ENCODE results near the gene POU6F2.
A peak's percentile ranks its signal among the peaks of the same experiment; 100 is the strongest.
"Not testable (repeated sequence)": the region's sequence is repeated elsewhere in the genome, so short reads cannot be mapped to it uniquely, and the experiment has no call there.

The POU6F2 gene

GRCh38 chr7:38977685-38978084 is at the start of gene POU6F2:
TSS of gene POU6F2 (plus strand) at chr7:38977909. CDS start at chr7:38977954, 45 bp downstream.
- DNase-seq (ENCODE audit: low spot score): no peak

DNA sequence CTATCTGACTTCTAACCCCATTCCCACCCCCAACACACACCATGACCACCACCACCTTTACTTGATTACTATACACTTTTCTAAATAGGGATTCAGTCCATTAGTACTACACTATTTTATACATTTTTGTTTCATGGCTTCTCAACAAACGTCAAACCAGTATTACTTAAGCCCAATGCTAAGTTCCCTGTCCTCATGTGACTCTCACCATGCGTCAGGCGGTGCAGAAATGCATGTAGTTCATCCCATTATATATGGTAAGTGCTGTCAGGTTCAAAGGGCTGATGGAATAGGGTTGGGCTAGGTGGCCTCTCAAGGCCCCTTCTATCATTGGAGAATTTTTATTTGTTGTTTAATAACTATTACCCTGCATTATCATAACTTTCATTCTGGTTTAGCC is 49.2 kb upstream of the POU6F2 start:
- no peak for DNase-seq (ENCODE audit: low spot score)

- DNase-seq (ENCODE audit: low spot score): no peak
These were observed 48.1 kb upstream of the POU6F2 start for GRCh38 chr7:38929460-38930171.

GRCh38 chr7:38932509-38933168 is 45.1 kb upstream of the POU6F2 start:
- DNase-seq (ENCODE audit: low spot score): peak; percentile 77

- no peak for DNase-seq (ENCODE audit: low spot score)
These were observed 43.7 kb upstream of the POU6F2 start for GRCh38 chr7:38934051-38934450.

GRCh38 chr7:38934536-38934935 is 43.2 kb upstream of the POU6F2 start:
- DNase-seq (ENCODE audit: low spot score): no peak

DNA sequence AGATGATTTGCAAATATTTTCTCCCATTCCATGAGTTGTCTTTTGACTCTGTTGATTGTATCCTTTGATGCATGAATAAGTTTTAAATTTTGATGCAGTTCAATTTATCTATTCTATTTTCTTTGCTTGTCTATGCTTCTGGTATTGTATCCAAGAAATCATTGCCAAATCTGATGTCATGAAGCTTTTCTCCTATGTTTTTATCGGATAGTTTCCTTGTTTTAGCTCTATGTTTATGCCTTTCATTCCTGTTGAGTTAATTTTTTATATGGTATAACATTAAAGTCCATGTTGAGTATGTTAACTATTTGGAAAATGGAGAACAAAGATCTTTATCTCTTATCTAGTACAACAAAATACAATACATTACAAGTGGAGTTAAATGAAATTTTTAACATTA is 41.1 kb upstream of the POU6F2 start:
- no peak for DNase-seq (ENCODE audit: low spot score)

- DNase-seq (ENCODE audit: low spot score): no peak
These were observed 39.7 kb upstream of the POU6F2 start for GRCh38 chr7:38938001-38938485.

DNA sequence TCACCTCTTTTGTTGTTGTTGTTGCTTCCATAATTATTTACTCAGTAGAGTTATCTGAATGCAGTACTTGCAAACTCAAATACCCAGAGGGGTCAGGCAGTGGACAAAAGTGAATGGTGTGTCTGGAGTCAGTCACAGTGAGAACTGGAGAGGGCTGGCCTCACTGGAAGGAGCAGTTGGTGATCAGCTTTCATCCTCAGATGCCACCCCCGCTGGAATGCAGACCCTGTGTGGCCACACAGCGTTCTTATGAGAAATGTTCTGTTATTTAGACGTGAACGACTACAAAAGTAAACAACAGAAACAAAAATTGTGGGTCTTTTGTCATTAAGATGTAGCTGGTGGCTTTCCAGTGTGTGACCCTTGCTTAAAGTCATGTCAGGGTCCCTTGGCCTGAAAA is 39.1 kb upstream of the POU6F2 start:
- no peak for DNase-seq (ENCODE audit: low spot score)

- DNase-seq (ENCODE audit: low spot score): no peak
These were observed 36.9 kb upstream of the POU6F2 start for GRCh38 chr7:38940774-38941173.

DNA sequence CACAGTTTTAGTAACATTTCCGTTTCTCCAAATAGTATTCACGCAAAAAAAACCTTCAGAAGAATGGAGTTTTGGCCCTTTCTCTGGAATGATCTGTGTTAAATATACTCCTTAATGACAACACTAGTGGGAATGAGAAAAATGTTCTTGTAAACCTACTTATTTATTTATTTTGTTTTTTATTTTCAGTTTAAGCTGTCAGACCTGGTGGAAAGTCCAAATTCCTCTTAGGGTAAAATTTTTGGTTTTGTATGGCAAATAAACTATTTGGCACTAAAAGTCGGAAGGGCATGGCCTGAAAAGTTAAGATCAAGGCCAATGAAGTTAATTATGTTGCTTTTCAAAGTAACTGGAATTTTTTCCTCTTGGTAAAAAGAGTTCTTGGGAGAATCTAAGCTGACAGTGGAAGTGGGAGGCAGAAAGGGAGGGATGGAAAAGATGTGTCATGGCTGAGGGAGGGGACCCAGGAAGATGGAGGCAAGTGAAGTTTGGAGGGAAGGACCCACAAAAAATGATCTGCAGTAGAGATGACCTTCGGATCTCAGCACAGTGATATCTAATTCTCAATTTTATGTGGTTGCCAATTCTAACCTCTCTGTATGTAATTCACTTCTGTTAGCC is 35.2 kb upstream of the POU6F2 start:
- DNase-seq (ENCODE audit: low spot score): no peak

DNA sequence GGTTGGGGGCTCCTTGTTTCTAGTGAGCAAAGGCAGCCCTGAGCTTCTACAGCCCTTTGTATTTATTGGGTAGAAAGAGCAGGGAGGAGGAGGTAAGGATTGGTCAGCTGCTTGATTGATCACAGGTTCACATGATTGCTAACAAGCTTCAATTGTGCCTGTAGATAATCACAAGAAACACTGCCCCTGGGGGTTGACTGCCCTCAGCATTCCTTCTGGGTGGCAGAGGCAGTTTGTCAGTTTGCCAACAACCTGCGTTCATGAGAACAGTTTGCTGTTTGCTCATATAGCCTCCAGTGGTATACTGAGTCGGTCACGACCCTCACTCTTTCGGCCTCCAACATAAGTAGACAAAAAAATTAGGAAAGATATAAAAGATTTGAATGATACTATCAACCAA is 30.2 kb upstream of the POU6F2 start:
- DNase-seq (ENCODE audit: low spot score): not testable (repeated sequence)

- no peak for DNase-seq (ENCODE audit: low spot score)
These were observed 27.4 kb upstream of the POU6F2 start for GRCh38 chr7:38950309-38950708.

DNA sequence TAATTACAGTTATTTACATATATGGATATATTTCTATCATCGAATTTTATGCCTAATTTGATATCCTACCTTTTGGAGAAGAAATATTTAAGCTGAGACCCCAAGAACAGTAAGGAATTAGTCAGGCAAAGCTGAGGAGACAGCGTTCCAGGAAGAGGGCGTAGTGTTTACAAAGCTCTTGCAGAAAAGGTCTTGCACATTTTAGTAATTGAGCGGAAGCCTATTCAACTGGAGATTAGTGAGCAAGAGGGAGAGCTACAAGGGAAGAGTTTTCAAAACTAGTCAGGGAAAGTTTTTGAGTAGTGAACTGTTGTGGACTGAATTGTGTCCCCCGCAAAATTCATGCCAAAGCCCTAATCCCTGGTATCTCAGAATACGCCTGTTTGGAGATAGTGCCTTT is 26.5 kb upstream of the POU6F2 start:
- no peak for DNase-seq (ENCODE audit: low spot score)

DNA sequence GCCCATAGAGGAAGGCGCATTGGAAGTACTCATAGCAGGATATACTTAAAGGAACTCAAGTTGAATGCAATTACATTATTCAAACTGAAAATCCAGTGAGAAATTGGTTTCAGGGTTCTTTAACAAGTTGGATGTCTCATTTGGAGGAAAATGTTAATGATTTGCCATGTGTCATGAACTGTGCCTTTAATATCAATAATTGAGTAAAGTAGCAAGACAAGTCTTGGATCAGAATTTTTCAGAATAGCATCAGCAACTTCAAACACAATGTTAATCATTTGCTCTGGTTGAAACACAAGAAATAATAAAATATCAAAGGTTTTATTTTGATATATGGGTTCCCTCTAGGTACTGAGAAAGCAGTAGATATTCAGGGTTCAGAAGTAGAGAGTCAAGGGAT is 24.5 kb upstream of the POU6F2 start:
- DNase-seq (ENCODE audit: low spot score): no peak

DNA sequence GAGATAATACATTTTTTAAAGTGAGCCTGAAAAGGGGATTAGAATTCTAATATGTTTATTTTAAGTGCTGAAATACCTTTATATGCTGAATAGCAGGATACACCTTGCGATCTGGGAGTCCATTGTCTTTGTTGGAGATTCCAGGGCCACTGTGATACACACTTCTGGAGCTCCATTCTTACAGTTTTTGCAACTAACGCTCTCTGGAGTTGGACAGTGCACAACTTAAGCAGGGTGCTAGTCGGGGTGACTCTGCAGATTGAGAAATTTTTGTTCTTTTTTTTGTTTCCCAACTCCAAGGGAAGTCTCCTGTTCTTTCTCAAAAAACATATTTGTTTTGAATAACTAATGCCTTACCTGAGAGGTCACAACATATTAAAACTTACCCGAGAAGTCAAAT is 23.7 kb upstream of the POU6F2 start:
- no peak for DNase-seq (ENCODE audit: low spot score)

- no peak for DNase-seq (ENCODE audit: low spot score)
These were observed 21.8 kb upstream of the POU6F2 start for GRCh38 chr7:38955892-38956291.

DNA sequence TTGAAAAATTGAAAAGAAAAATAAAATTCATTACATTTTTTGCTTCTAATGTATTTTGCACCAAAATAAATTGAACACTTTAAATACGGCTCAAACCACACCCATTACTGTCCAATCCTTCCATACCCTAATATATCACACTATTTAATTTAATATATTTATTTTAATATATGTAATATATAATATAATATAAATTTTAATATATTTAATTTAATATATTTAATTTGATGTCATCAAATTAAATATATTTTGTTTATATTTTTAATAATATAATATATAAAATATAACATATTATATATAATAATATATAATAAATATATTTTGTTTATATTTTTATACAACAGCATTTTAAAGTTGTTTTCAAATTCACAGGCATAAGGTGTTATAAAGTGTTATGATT is 15.7 kb upstream of the POU6F2 start:
- no peak for DNase-seq (ENCODE audit: low spot score)

GRCh38 chr7:38964921-38965320 is 12.8 kb upstream of the POU6F2 start:
- no peak for DNase-seq (ENCODE audit: low spot score)

GRCh38 chr7:38973760-38974159 is 3.9 kb upstream of the POU6F2 start:
- DNase-seq (ENCODE audit: low spot score): no peak

DNA sequence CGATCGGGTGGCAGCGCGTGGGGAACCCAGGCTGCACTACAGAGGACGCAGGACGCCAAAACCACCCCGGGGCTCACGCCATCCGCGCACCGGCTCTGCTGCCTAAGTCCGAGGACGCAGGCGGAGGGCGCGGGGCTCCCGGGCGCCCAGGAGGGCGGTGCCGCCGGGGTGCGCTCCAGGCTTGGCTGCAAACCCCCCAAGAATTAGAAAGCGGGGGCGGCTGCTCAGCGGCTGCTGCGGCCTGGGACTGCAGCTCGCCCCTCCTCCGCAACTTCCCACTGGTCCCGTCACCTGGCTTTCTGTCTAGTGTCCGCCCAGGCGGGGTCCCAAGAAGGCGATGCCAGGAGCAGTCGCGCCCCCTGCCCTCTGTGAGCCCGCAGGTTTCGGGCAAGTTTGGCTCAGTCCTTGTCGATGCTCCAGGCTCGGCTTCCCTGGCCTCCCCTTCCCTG is 1.7 kb upstream of the POU6F2 start:
- DNase-seq (ENCODE audit: low spot score): peak; percentile 75

- no peak for DNase-seq (ENCODE audit: low spot score)
These were observed 782 bp downstream of the POU6F2 start for GRCh38 chr7:38978491-38978890.

GRCh38 chr7:38992203-38992602 is 14.5 kb downstream of the POU6F2 start:
- no peak for DNase-seq (ENCODE audit: low spot score)
